OCI-LY3 (cell line): ENCODE measurements around the gene CTDSPL2.

Experiments used
- CTCF ChIP-seq: fragments of 200-600, 300-600 bp; sonication (generic); IDR thresholded peaks from 2 replicates; pipeline ENCODE4 v1.5.1; 2014; ENCODE audit warnings: antibody characterized with exemption, low read length, low read depth
- EZH2phosphoT487 ChIP-seq: fragments of 200-600 bp; shearing (Covaris generic); IDR thresholded peaks from 2 replicates; pipeline ENCODE4 v1.6.1; 2018; ENCODE audit warnings: antibody characterized with exemption, mixed run types, low read depth

- TF ChIP-seq CTCF (no peak), EZH2phosphoT487 (no peak)
Observed at GRCh38 chr15:44471885-44472455, 44.5 kb downstream of the CTDSPL2 start.
